H9 (cell line): ENCODE data around the gene SEZ6. TPM values are rescaled to one million over a fixed set of nuclear protein-coding genes. Genes with fewer than 3 reads are reported as not detected.

Experiments
- DNase-seq: peaks from one replicate; pipeline ENCODE4 v3.0.0-alpha.2; 2017
- H2AFZ ChIP-seq: one replicate; pipeline ENCODE4 v1.6.1; 2013; ENCODE audit warnings: mild to moderate bottlenecking, low read length, control low read depth, moderate library complexity
- H2AK5ac ChIP-seq: 2 replicates; pipeline ENCODE4 v1.6.1; 2013; ENCODE audit warnings: low read length, control low read depth, mixed read lengths; ENCODE audit not compliant: insufficient read length
- H2BK120ac ChIP-seq: one replicate; pipeline ENCODE4 v1.6.1; 2013; ENCODE audit warnings: low read depth, mild to moderate bottlenecking, low read length, control low read depth, inconsistent platforms; ENCODE audit not compliant: poor library complexity, severe bottlenecking
- H2BK12ac ChIP-seq: 2 replicates; pipeline ENCODE4 v1.6.1; 2013; ENCODE audit warnings: low read length, control low read depth, mixed read lengths, low read depth; ENCODE audit not compliant: insufficient read length
- H2BK15ac ChIP-seq: 2 replicates; pipeline ENCODE4 v1.6.1; 2013; ENCODE audit warnings: low read depth, low read length, control low read depth
- H2BK20ac ChIP-seq: one replicate; pipeline ENCODE4 v1.6.1; 2013; ENCODE audit warnings: low read depth, mild to moderate bottlenecking, low read length, control low read depth, inconsistent platforms; ENCODE audit not compliant: poor library complexity, severe bottlenecking
- H2BK5ac ChIP-seq: 2 replicates; pipeline ENCODE4 v1.6.1; 2013; ENCODE audit warnings: low read length, control low read depth, mixed read lengths; ENCODE audit not compliant: insufficient read length
- H3K14ac ChIP-seq: 2 replicates; pipeline ENCODE4 v1.6.1; 2013; ENCODE audit warnings: low read length, control low read depth; ENCODE audit not compliant: insufficient read depth
- H3K18ac ChIP-seq: 2 replicates; pipeline ENCODE4 v1.6.1; 2013; ENCODE audit warnings: low read depth, mild to moderate bottlenecking, mixed read lengths, low read length, control low read depth; ENCODE audit not compliant: insufficient read length
- H3K23ac ChIP-seq: 2 replicates; pipeline ENCODE4 v1.6.1; 2013; ENCODE audit warnings: low read length, control low read depth, mixed read lengths, low read depth; ENCODE audit not compliant: insufficient read length
- H3K23me2 ChIP-seq: 2 replicates; pipeline ENCODE4 v1.6.1; 2013; ENCODE audit warnings: low read depth, mild to moderate bottlenecking, mixed read lengths, low read length, control low read depth; ENCODE audit not compliant: insufficient read length, poor library complexity, severe bottlenecking
- H3K27ac ChIP-seq: 2 replicates; pipeline ENCODE4 v1.5.1; 2013; ENCODE audit warnings: low read length, control low read depth, mixed read lengths, low read depth; ENCODE audit not compliant: insufficient read length
- H3K27me3 ChIP-seq: 2 replicates; pipeline ENCODE4 v1.6.1; 2013; ENCODE audit warnings: low read length, control low read depth, inconsistent platforms; ENCODE audit not compliant: insufficient read depth
- H3K4ac ChIP-seq: 2 replicates; pipeline ENCODE4 v1.6.1; 2013; ENCODE audit warnings: low read depth, mild to moderate bottlenecking, control low read depth, inconsistent platforms, low read length, moderate library complexity
- H3K4me1 ChIP-seq: 2 replicates; pipeline ENCODE4 v1.6.1; 2013; ENCODE audit warnings: low read length, control low read depth, inconsistent platforms; ENCODE audit not compliant: insufficient read depth
- H3K4me2 ChIP-seq: 2 replicates; pipeline ENCODE4 v1.6.1; 2013; ENCODE audit warnings: low read length, control low read depth, mixed read lengths; ENCODE audit not compliant: insufficient read length, insufficient read depth
- H3K56ac ChIP-seq: 2 replicates; pipeline ENCODE4 v1.6.1; 2013; ENCODE audit warnings: low read depth, mild to moderate bottlenecking, mixed read lengths, low read length, control low read depth; ENCODE audit not compliant: insufficient read length
- H3K79me1 ChIP-seq: 2 replicates; pipeline ENCODE4 v1.6.1; 2013; ENCODE audit warnings: low read depth, mild to moderate bottlenecking, moderate library complexity, low read length, control low read depth, inconsistent platforms; ENCODE audit not compliant: insufficient read depth, poor library complexity, severe bottlenecking
- H3K79me2 ChIP-seq: 2 replicates; pipeline ENCODE4 v1.6.1; 2013; ENCODE audit warnings: low read length, control low read depth, inconsistent platforms; ENCODE audit not compliant: insufficient read depth
- H3K9ac ChIP-seq: 2 replicates; pipeline ENCODE4 v1.6.1; 2013; ENCODE audit warnings: low read length, control low read depth, mixed read lengths; ENCODE audit not compliant: insufficient read length; ENCODE audit errors: extremely low read depth
- H3K9me3 ChIP-seq: one replicate; pipeline ENCODE4 v1.6.1; 2013; ENCODE audit warnings: low read depth, low read length, inconsistent platforms; ENCODE audit not compliant: control insufficient read depth
- H3T11ph ChIP-seq: one replicate; pipeline ENCODE4 v1.6.1; 2013; ENCODE audit warnings: mild to moderate bottlenecking, low read length, control low read depth, inconsistent platforms
- H4K20me1 ChIP-seq: one replicate; pipeline ENCODE4 v1.6.1; 2013; ENCODE audit not compliant: control insufficient read depth, insufficient read length, insufficient read depth
- H4K5ac ChIP-seq: 2 replicates; pipeline ENCODE4 v1.6.1; 2013; ENCODE audit warnings: low read depth, mild to moderate bottlenecking, mixed read lengths, low read length, control low read depth; ENCODE audit not compliant: insufficient read length
- H4K8ac ChIP-seq: replicated peaks from 2 replicates; pipeline ENCODE4 v1.6.1; 2013; ENCODE audit warnings: low read length, control low read depth, mixed read lengths, low read depth; ENCODE audit not compliant: insufficient read length
- H4K91ac ChIP-seq: 2 replicates; pipeline ENCODE4 v1.6.1; 2013; ENCODE audit warnings: low read depth, mild to moderate bottlenecking, moderate library complexity, mixed read lengths, low read length, control low read depth; ENCODE audit not compliant: insufficient read length
- H3K27ac Mint-ChIP-seq, 3 experiments: 2 replicates in 2 of 3; 3 replicates in 1 of 3; pipeline ENCODE4 v1.8.0; 2020 to 2021; ENCODE audit warnings: mixed read lengths in 3 of 3, mild to moderate bottlenecking in 1 of 3, moderate library complexity in 1 of 3
- H3K27me3 Mint-ChIP-seq: 2 replicates; pipeline ENCODE4 v1.8.0; 2021; ENCODE audit warnings: low read depth, mild to moderate bottlenecking, moderate library complexity, mixed read lengths
- H3K36me3 Mint-ChIP-seq, 3 experiments: 2 replicates in 2 of 3; 3 replicates in 1 of 3; pipeline ENCODE4 v1.8.0; 2020 to 2021; ENCODE audit warnings: low read depth in 3 of 3, mixed read lengths in 3 of 3; ENCODE audit not compliant: insufficient read depth in 1 of 3
- H3K4me1 Mint-ChIP-seq, 2 experiments: 2 replicates each; pipeline ENCODE4 v1.8.0; 2020; ENCODE audit warnings: mixed read lengths in 2 of 2
- H3K4me3 Mint-ChIP-seq, 2 experiments: 2 replicates in 1 of 2; 3 replicates in 1 of 2; pipeline ENCODE4 v1.8.0; 2020 to 2021; ENCODE audit warnings: mild to moderate bottlenecking in 2 of 2, mixed read lengths in 2 of 2, moderate library complexity in 1 of 2
- H3K9me3 Mint-ChIP-seq, 2 experiments: 2 replicates in 1 of 2; 3 replicates in 1 of 2; pipeline ENCODE4 v1.8.0; 2020; ENCODE audit warnings: mild to moderate bottlenecking in 2 of 2, mixed read lengths in 2 of 2, moderate library complexity in 1 of 2
- WGBS: extraction: QIAGEN DNeasy Blood & Tissue Kit; methylation state at CpG from one replicate; pipeline ENCODE4 v1.1.7; 2013; ENCODE audit warnings: missing lambda C conversion rate, low lambda C conversion rate, mixed read lengths; ENCODE audit not compliant: insufficient read length; ENCODE audit errors: extremely low coverage; 5-methylcytosine and 5-hydroxymethylcytosine counted together
- total RNA-seq: library from RNA; stranded (reverse); gene quantifications from 2 replicates; pipeline ENCODE4 v1.2.1, GENCODE V29; 2021
- TF ChIP-seq, protein P1 (sequence below): fragments of 200-600 bp; sonication (generic); conservative IDR thresholded peaks from 3 replicates; pipeline ENCODE4 v1.8.0; 2021; ENCODE audit warnings: antibody characterized with exemption, mild to moderate bottlenecking

The SEZ6 gene
- total RNA-seq, 1 experiment from 2014 or later: 1.8 TPM

DNA sequence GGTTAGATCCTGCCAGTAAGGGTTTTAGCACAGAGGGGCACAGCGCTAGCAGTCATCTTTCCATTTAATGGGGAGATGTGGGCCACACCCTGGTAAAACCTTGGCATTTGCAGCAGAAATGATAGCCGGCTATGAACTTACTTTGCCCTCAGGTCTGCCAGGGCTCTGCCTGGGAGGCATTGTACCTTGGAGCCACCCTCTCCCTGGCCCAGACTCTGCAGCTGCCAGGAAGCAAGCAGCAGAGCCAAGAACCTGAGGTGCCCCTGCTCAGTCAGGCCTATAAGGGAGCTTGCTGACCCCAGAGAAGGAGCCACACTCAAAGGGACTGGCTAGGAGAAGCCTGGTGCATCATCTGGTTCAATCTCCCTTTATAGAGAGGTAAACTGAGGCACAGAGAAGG is 30.8 kb downstream of the SEZ6 start:
- H3K79me1 ChIP-seq: no peaks in the 10 kb centered on the region
- H2BK20ac ChIP-seq: no peak overlapping the region
- no peaks in the 10 kb centered on the region for H3K79me2 ChIP-seq
- H4K91ac ChIP-seq: no peak overlapping the region
- no peak overlapping the region for H3K14ac ChIP-seq
- no peaks in the 10 kb centered on the region for H3K9me3 ChIP-seq
- Mint-ChIP-seq H3K36me3 (no peaks in the 10 kb centered on the region; a peak in 1 of 7 replicates), H3K9me3 (no peaks in the 10 kb centered on the region), H3K27ac (no peak overlapping the region; a peak in 1 of 7 replicates), H3K4me1 (peaks cover 23 to 28% of the 10 kb centered on the region in 2 experiments), H3K4me3 (no peak overlapping the region), H3K27me3 (peaks cover 15% of the 10 kb centered on the region)
- H3K27ac ChIP-seq: no peak overlapping the region
- H4K20me1 ChIP-seq: no peaks in the 10 kb centered on the region
- no peaks in the 10 kb centered on the region for H3K23me2 ChIP-seq
- TF ChIP-seq, protein P1, sequence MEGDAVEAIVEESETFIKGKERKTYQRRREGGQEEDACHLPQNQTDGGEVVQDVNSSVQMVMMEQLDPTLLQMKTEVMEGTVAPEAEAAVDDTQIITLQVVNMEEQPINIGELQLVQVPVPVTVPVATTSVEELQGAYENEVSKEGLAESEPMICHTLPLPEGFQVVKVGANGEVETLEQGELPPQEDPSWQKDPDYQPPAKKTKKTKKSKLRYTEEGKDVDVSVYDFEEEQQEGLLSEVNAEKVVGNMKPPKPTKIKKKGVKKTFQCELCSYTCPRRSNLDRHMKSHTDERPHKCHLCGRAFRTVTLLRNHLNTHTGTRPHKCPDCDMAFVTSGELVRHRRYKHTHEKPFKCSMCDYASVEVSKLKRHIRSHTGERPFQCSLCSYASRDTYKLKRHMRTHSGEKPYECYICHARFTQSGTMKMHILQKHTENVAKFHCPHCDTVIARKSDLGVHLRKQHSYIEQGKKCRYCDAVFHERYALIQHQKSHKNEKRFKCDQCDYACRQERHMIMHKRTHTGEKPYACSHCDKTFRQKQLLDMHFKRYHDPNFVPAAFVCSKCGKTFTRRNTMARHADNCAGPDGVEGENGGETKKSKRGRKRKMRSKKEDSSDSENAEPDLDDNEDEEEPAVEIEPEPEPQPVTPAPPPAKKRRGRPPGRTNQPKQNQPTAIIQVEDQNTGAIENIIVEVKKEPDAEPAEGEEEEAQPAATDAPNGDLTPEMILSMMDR: no peak
- no peak overlapping the region for H3K9ac ChIP-seq
- no peak overlapping the region for H2AK5ac ChIP-seq
- H3K4me1 ChIP-seq: no peaks in the 10 kb centered on the region
- H2BK5ac ChIP-seq: no peak overlapping the region
- no peak overlapping the region for H3K4me2 ChIP-seq
- H3K27me3 ChIP-seq: no peaks in the 10 kb centered on the region
- no peak overlapping the region for H4K8ac ChIP-seq
- H3K56ac ChIP-seq: no peak overlapping the region
- H4K5ac ChIP-seq: no peak overlapping the region
- no CpG with 5 or more reads among the region's 2 CpGs for WGBS
- H2BK120ac ChIP-seq: no peak overlapping the region
- no peak overlapping the region for H3K4ac ChIP-seq
- no peak overlapping the region for H2AFZ ChIP-seq
- DNase-seq: no peak
- no peak overlapping the region for H2BK15ac ChIP-seq
- H3K23ac ChIP-seq: no peak overlapping the region
- no peak overlapping the region for H2BK12ac ChIP-seq
- H3K18ac ChIP-seq: no peak overlapping the region
- no peak overlapping the region for H3T11ph ChIP-seq
